HK-2 (cell line): Measurements from ENCODE around the gene VHLL.

Experiments used
- DNase-seq: peaks from one replicate; pipeline ENCODE4 v3.0.0-alpha.2; 2018; ENCODE audit not compliant: unreplicated experiment

Gene VHLL

GRCh38 chr1:156291226-156292061 lies 7.7 kb downstream of the VHLL start:
- peak; percentile 42 for DNase-seq

GRCh38 chr1:156289857-156290256 lies 9.2 kb downstream of the VHLL start:
- no peak for DNase-seq

GRCh38 chr1:156286061-156286460 lies 13.0 kb downstream of the VHLL start:
- no peak for DNase-seq

GRCh38 chr1:156285437-156285836 lies 13.7 kb downstream of the VHLL start:
- no peak for DNase-seq

GRCh38 chr1:156284757-156285156 lies 14.3 kb downstream of the VHLL start:
- no peak for DNase-seq

GRCh38 chr1:156284112-156284511 lies 15.0 kb downstream of the VHLL start, which contains the start of gene TMEM79:
TMEM79 (plus strand) TSS chr1:156284325; CDS start chr1:156285227, 902 bp downstream.
- no peak for DNase-seq

GRCh38 chr1:156283521-156283920 lies 15.6 kb downstream of the VHLL start:
- no peak for DNase-seq

GRCh38 chr1:156282479-156283222 lies 16.5 kb downstream of the VHLL start, which contains the start of gene SMG5:
SMG5 (minus strand) TSS chr1:156282825; CDS start chr1:156282680, 145 bp downstream.
- peak; percentile 96 for DNase-seq

- DNase-seq = no peak
These were observed 17.2 kb downstream of the VHLL start for GRCh38 chr1:156281693-156282478.

- no peak for DNase-seq
These were observed 17.8 kb downstream of the VHLL start for GRCh38 chr1:156281281-156281680.

GRCh38 chr1:156279837-156280236 lies 19.3 kb downstream of the VHLL start:
- DNase-seq = no peak

GRCh38 chr1:156276966-156277381 lies 22.1 kb downstream of the VHLL start:
- no peak for DNase-seq

- DNase-seq = no peak
These were observed 22.6 kb downstream of the VHLL start for GRCh38 chr1:156276532-156276931.

- no peak for DNase-seq
These were observed 28.8 kb downstream of the VHLL start for GRCh38 chr1:156270314-156270713.

- no peak for DNase-seq
These were observed 30.8 kb downstream of the VHLL start for GRCh38 chr1:156268336-156268735.

- DNase-seq = no peak
These were observed 33.1 kb downstream of the VHLL start for GRCh38 chr1:156266051-156266450.

GRCh38 chr1:156263288-156263655 lies 35.8 kb downstream of the VHLL start:
- no peak for DNase-seq

GRCh38 chr1:156262461-156263287 lies 36.4 kb downstream of the VHLL start:
- DNase-seq = no peak

GRCh38 chr1:156260896-156261295 lies 38.2 kb downstream of the VHLL start:
- no peak for DNase-seq

GRCh38 chr1:156259805-156260204 lies 39.3 kb downstream of the VHLL start:
- DNase-seq = no peak

GRCh38 chr1:156258859-156259258 lies 40.2 kb downstream of the VHLL start:
- DNase-seq = no peak
